Measurements from ENCODE around the gene GSTP1.
"Not testable (repeated sequence)": the region's sequence is repeated elsewhere in the genome, so short reads cannot be mapped to it uniquely, and the experiment has no call there.

DNA sequence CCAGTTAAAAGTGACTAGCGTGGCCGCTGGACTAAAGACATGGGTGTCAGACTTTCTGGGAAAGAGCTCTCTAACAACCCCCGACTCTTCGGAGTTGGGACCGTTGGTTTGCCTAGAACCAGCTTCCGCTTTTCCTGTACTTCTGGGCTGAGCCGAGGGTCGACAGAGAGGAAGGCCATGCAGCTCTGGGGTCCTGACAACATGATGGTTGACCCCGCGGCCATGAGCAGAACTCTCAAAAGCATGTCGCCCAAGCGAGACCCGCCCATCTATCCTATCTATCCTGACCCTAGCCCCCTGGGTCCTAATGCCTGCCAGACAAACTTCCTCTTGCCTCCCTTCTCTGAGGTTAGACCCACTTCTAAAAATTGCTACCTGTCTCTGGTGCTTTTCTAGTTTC is 37.0 kb downstream of the GSTP1 start:
- TF ChIP-seq CTCF, POLR2A (IDR thresholded peaks at IDR 0.05): not testable (repeated sequence)
